Activated CD4-positive, alpha-beta T cell treated with anti-CD3 and anti-CD28 coated beads for 36 hours (primary cell): ENCODE results near the gene ELMO3. TPM values are rescaled to one million over a fixed set of nuclear protein-coding genes. Genes with fewer than 3 reads are reported as not detected.
A peak's percentile ranks its signal among the peaks of the same experiment; 100 is the strongest.

ENCODE experiments used
- ATAC-seq: fragments of 200-7000 bp; cut with Tn5 transposase; one replicate; pipeline ENCODE4 v1.10.0; 2021; ENCODE audit warnings: mild to moderate bottlenecking, moderate library complexity
- CTCF ChIA-PET: fragments of 350-600 bp; sonication (Branson Sonifier 250); formaldehyde crosslinking; loops from one replicate; lab custom pipeline; 2021; ENCODE audit warnings: antibody characterized with exemption; lab: Charles Lee
- POLR2A ChIA-PET: fragments of 350-600 bp; sonication (Branson Sonifier 250); formaldehyde crosslinking; loops from one replicate; lab custom pipeline; 2021; ENCODE audit warnings: antibody characterized with exemption, inconsistent platforms; lab: Charles Lee
- DNase-seq: peaks from one replicate; pipeline ENCODE4 v3.0.0-alpha.2; 2020
- H3K27ac Mint-ChIP-seq: one replicate; pipeline ENCODE4 v1.8.0; 2021; ENCODE audit warnings: mixed read lengths
- H3K27me3 Mint-ChIP-seq: one replicate; pipeline ENCODE4 v1.8.0; 2021; ENCODE audit warnings: mixed read lengths
- H3K36me3 Mint-ChIP-seq: one replicate; pipeline ENCODE4 v1.8.0; 2021; ENCODE audit warnings: low read depth, mixed read lengths
- H3K4me1 Mint-ChIP-seq: one replicate; pipeline ENCODE4 v1.8.0; 2021; ENCODE audit warnings: mixed read lengths
- H3K4me3 Mint-ChIP-seq: one replicate; pipeline ENCODE4 v1.8.0; 2021; ENCODE audit warnings: mild to moderate bottlenecking, moderate library complexity, mixed read lengths
- H3K9me3 Mint-ChIP-seq: one replicate; pipeline ENCODE4 v1.8.0; 2021; ENCODE audit warnings: low read depth, mixed read lengths
- intact Hi-C, 2 experiments: fragments of 100-400 bp; cut with DNase I in 1 of 2; cut with micrococcal nuclease in 1 of 2; formaldehyde crosslinking; loops; one replicate each; pipeline versions ENCODE4 v1.14.2 to v1.15.1; 2022 to 2024; cut with DNase I, micrococcal nuclease
- total RNA-seq, 2 experiments: library from RNA; stranded (reverse); gene quantifications; one replicate each; pipeline ENCODE4 v1.2.3, GENCODE V29; 2021

ELMO3 gene
- total RNA-seq, 2 experiments from 2014 or later, result 3.0 to 4.6 TPM

GRCh38 chr16:67208154-67208896 lies 9.4 kb downstream of the ELMO3 start:
- Mint-ChIP-seq H3K27ac (no peak overlapping the region), H3K4me3 (no peak overlapping the region), H3K9me3 (no peaks in the 10 kb centered on the region), H3K27me3 (no peaks in the 10 kb centered on the region), H3K4me1 (no peaks in the 10 kb centered on the region), H3K36me3 (peaks cover 7% of the 10 kb centered on the region)
- POLR2A ChIA-PET, result no interaction called here
- intact Hi-C loops, result no loop called here
- DNase-seq, result no peak
- peak; percentile 11 for ATAC-seq
- CTCF ChIA-PET, result interaction anchor here (0.6 to 1.1 kb wide), 3 partner anchors 10 to 35 kb away, joined by 3 to 4 read pairs (median 3); no protein-coding TSS in a partner anchor

- H3K4me3 Mint-ChIP-seq, result no peak overlapping the region
- peaks cover 4% of the 10 kb centered on the region for H3K36me3 Mint-ChIP-seq
- no peak for ATAC-seq
- no peak overlapping the region for H3K27ac Mint-ChIP-seq
- ChIA-PET POLR2A (no interaction called here), CTCF (no interaction called here)
- DNase-seq, result no peak
- no peaks in the 10 kb centered on the region for H3K9me3 Mint-ChIP-seq
- H3K4me1 Mint-ChIP-seq, result no peaks in the 10 kb centered on the region
- intact Hi-C loops, result no loop called here
- H3K27me3 Mint-ChIP-seq, result no peaks in the 10 kb centered on the region
Observed at GRCh38 chr16:67209565-67209964, 10.6 kb downstream of the ELMO3 start.

DNA sequence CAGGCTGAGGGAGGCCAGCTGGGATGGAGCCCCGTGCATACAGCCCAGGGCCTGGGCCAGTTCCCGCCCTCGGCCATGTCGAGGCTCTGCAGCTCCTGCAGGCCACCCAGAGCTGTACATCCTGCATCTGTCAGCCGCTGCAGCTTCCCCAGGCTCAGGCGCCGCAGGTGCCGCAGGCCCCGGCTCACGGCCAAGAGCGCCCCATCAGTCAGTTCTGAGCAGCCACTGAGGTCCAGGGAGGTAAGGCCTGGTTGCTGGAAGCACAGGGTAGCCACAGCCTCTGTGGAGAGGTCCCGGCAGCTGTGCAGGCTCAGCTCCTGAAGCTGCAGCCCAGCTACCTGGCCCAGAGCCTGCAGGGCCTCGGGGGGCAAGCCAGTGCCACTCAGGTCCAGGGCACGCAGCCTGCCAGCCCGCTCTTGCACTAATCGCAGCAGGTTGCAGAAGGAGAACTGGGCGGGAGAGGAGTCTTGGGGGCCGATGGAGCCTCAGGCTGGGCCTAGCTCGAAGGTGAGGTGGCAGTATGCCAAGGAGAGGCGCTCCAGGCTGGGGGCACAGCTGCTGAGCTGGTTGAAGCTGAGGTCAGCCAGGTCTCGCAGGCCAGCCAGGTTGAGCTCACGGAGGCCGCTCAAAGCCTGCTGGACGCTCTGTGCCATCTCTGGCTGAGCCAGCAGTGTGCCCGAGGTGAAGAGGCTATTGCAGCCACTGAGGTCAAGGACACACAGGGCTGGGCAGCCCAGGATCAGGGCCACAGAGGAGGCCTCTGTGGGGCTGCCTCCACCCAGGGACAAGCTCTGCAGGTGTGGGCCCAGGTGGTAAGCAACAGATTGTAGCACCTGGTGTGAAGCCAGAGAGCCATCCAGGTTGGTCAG lies 11.4 kb downstream of the ELMO3 start:
- intact Hi-C loops, result no loop called here
- ATAC-seq (no peak), DNase-seq (no peak)
- no peaks in the 10 kb centered on the region for H3K4me1 Mint-ChIP-seq
- no peak overlapping the region for H3K4me3 Mint-ChIP-seq
- peaks cover 4% of the 10 kb centered on the region for H3K36me3 Mint-ChIP-seq
- H3K27ac Mint-ChIP-seq, result no peak overlapping the region
- ChIA-PET CTCF (interaction anchor here (1.0 kb wide), 1 partner anchor 189 kb away, joined by 3 read pairs; no protein-coding TSS in a partner anchor), POLR2A (no interaction called here)
- H3K27me3 Mint-ChIP-seq, result no peaks in the 10 kb centered on the region
- H3K9me3 Mint-ChIP-seq, result no peaks in the 10 kb centered on the region

DNA sequence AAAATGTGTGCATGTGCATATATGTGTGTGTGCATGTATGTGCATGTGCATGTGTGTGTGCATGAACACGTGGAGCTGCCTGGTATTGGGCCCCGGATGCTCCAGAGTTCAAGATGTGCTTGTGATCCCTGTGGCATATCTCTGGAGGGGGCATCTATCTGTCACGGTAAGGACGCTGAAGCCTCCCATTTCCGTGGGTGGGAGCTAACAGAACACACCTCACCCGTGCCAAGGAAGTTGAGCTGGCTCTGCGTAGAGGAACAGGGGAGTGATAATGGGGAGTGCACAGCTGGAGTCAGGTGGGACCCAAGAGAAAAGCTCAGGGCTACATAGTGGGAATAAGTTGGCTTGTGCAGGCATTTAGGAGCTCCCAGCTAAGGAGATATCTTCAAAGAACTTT lies 12.7 kb downstream of the ELMO3 start:
- H3K4me3 Mint-ChIP-seq, result no peak overlapping the region
- no peaks in the 10 kb centered on the region for H3K9me3 Mint-ChIP-seq
- ChIA-PET CTCF (no interaction called here), POLR2A (interaction anchor here (0.6 to 0.7 kb wide), 2 partner anchors 12 to 228 kb away, joined by 3 to 5 read pairs; no protein-coding TSS in a partner anchor)
- ATAC-seq (no peak), DNase-seq (no peak)
- no peaks in the 10 kb centered on the region for H3K27me3 Mint-ChIP-seq
- no peaks in the 10 kb centered on the region for H3K4me1 Mint-ChIP-seq
- no peak overlapping the region for H3K27ac Mint-ChIP-seq
- intact Hi-C loops, result no loop called here
- H3K36me3 Mint-ChIP-seq, result no peaks in the 10 kb centered on the region

DNA sequence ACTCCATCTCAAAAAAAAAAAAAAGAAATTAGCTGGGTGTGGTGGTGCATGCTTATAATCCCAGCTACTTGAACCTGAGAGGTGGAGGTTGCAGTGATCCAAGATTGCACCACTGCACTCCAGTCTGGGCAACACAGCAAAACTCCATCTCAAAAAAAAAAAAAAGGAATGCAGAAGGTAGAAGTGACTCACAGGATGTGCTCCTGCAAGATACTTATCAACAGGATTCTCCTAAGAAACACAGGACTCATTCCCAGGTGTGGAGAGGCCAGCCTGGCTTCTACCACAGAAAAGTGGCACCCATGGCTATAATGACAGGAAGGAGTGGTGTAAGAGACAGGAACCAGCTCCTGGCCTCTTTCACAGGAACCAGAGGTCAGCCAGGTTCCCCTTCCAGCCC lies 13.8 kb downstream of the ELMO3 start:
- CTCF ChIA-PET, result no interaction called here
- Mint-ChIP-seq H3K27me3 (no peaks in the 10 kb centered on the region), H3K4me3 (no peak overlapping the region), H3K36me3 (no peaks in the 10 kb centered on the region), H3K4me1 (no peaks in the 10 kb centered on the region), H3K27ac (no peak overlapping the region), H3K9me3 (no peaks in the 10 kb centered on the region)
- DNase-seq, result no peak
- ATAC-seq, result no peak
- intact Hi-C loops, result no loop called here
- POLR2A ChIA-PET, result no interaction called here

GRCh38 chr16:67213197-67214019 lies 14.5 kb downstream of the ELMO3 start:
- CTCF ChIA-PET, result no interaction called here
- ATAC-seq, result no peak

DNA sequence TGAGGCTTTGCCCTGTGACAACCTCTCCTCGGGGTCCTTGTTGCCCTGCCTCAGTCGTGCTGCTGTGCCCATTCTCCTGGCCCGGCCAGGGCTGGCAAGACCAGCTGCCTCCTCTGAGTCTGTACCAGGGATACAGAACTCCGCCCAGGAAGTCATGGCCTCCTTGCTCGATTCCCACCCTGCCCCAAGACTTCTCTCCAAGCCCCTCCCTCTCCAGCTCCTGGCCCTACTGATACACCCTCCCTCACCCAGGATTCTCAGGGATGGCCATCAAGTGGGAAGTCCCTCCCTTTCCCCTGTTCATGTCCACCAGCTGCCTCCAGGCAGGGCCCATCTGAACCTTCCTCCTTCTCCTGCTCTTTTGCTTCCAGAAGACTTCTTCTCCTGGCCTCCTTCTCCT lies 16.8 kb downstream of the ELMO3 start:
- Mint-ChIP-seq H3K27me3 (no peaks in the 10 kb centered on the region), H3K36me3 (no peaks in the 10 kb centered on the region), H3K4me1 (no peaks in the 10 kb centered on the region), H3K9me3 (no peaks in the 10 kb centered on the region), H3K27ac (no peak overlapping the region), H3K4me3 (no peak overlapping the region)
- ATAC-seq, result no peak
- intact Hi-C loops, result no loop called here
- ChIA-PET CTCF (interaction anchor here (0.6 to 1.5 kb wide), 3 partner anchors 11 to 316 kb away, joined by 3 to 5 read pairs (median 3); partner anchors contain the start of gene TMEM208), POLR2A (interaction anchor here (0.6 kb wide), 1 partner anchor 77 kb away, joined by 3 read pairs; no protein-coding TSS in a partner anchor)
- no peak for DNase-seq

More at GRCh38 chr16:67213197-67214019, 14.5 kb downstream of the ELMO3 start:
- POLR2A ChIA-PET, result no interaction called here
- H3K4me1 Mint-ChIP-seq, result no peaks in the 10 kb centered on the region
- no peak for DNase-seq
- no peaks in the 10 kb centered on the region for H3K9me3 Mint-ChIP-seq
- intact Hi-C loops, result no loop called here
- no peaks in the 10 kb centered on the region for H3K36me3 Mint-ChIP-seq
- no peak overlapping the region for H3K4me3 Mint-ChIP-seq
- H3K27ac Mint-ChIP-seq, result no peak overlapping the region
- no peaks in the 10 kb centered on the region for H3K27me3 Mint-ChIP-seq

DNA sequence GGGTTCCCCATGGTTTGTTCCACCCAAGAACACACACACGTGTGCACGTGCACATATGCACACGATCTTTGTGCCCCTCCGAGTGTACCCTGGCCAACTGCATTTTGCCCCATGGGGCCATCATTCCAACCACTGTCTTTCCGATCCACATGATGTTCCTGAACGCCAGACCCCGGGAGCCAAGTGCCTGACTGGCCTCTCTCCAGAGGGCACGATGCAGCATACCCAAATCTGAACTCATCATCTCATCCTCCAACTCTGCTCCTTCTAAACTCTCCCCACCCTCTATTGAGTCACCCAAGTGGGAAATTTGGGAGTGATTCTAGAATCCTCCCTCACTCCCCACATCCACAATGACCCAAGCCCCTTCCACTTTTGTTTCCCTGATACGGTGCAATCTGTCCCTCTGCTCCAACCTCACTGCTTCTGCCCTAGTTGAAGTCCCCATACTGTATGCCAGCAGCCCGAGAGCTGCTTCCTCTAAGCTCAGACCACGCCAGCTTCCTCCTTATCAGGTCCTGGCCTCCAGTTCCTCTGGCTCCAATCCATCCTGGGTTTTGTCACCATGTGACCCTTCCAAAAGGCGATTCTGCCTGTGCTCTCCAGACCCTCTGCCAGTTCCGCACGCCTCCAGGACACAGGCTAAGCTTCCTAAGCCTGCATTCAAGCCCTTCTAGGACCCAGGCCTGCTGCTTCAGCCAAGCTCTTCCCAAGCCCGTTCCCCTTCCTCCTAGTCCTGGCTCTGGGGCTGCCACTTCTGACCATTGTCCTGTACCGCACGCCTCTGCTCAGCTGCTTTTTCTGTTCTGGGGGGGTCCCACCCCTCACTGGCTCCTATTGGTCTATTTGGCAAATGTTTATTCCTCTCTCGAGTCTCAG lies 17.9 kb downstream of the ELMO3 start:
- ATAC-seq, result no peak
- Mint-ChIP-seq H3K27me3 (no peaks in the 10 kb centered on the region), H3K36me3 (no peaks in the 10 kb centered on the region), H3K4me3 (no peak overlapping the region), H3K27ac (no peak overlapping the region), H3K4me1 (no peaks in the 10 kb centered on the region), H3K9me3 (no peaks in the 10 kb centered on the region)
- intact Hi-C loops, result no loop called here
- CTCF ChIA-PET, result no interaction called here
- POLR2A ChIA-PET, result no interaction called here
- DNase-seq, result no peak

GRCh38 chr16:67223992-67224391 lies 25.1 kb downstream of the ELMO3 start:
- DNase-seq (no peak), ATAC-seq (no peak)
- ChIA-PET CTCF (interaction anchor here (0.6 to 1.3 kb wide), 4 partner anchors 26 to 176 kb away, joined by 3 to 7 read pairs (median 4); no protein-coding TSS in a partner anchor), POLR2A (interaction anchor here (0.7 kb wide), 2 partner anchors 13 to 25 kb away, joined by 3 read pairs; partner anchors contain the start of gene SLC9A5)
- H3K27ac Mint-ChIP-seq, result peak overlapping the region; percentile 66
- no peaks in the 10 kb centered on the region for H3K9me3 Mint-ChIP-seq
- peaks cover 13% of the 10 kb centered on the region for H3K36me3 Mint-ChIP-seq
- intact Hi-C loops, result no loop called here
- H3K4me3 Mint-ChIP-seq, result no peak overlapping the region
- H3K4me1 Mint-ChIP-seq, result peaks cover 42% of the 10 kb centered on the region
- no peaks in the 10 kb centered on the region for H3K27me3 Mint-ChIP-seq

- POLR2A ChIA-PET, result interaction anchor here (1.4 to 2.0 kb wide), 3 partner anchors 11 to 21 kb away, joined by 5 to 15 read pairs (median 9); partner anchors contain the start of gene FHOD1
- intact Hi-C loops, result loop anchor here (1.0 to 5.0 kb wide), 7 partner anchors 34 to 708 kb away; partner anchors contain the start of genes ACD (in 1 of the 2), E2F4 (in 1 of the 2), EXOC3L1 (in 1 of the 2) and GFOD2 (in 1 of the 2)
- CTCF ChIA-PET, result interaction anchor here (0.6 to 3.0 kb wide), 14 partner anchors 11 to 437 kb away, joined by 3 to 12 read pairs (median 4); partner anchors contain the start of genes ATP6V0D1 and NOL3
Observed at GRCh38 chr16:67226295-67226803, 27.4 kb downstream of the ELMO3 start.

More at GRCh38 chr16:67226295-67226803, 27.4 kb downstream of the ELMO3 start:
- Mint-ChIP-seq H3K27me3 (no peaks in the 10 kb centered on the region), H3K27ac (peak overlapping the region; percentile 80), H3K4me3 (peak overlapping the region; percentile 98), H3K4me1 (peaks cover 42% of the 10 kb centered on the region), H3K36me3 (peaks cover 27% of the 10 kb centered on the region), H3K9me3 (no peaks in the 10 kb centered on the region)
- peak; percentile 0 for ATAC-seq
- DNase-seq, result no peak
